Epithelial cell of alveolus of lung (primary cell): ENCODE measurements around the gene PJA2. TPM values are rescaled to one million over a fixed set of nuclear protein-coding genes. Genes with fewer than 3 reads are reported as not detected.

Source experiments
- total RNA-seq: library from RNA; depleted of rRNA; stranded (reverse); fragments of >200 nt; gene quantifications from 2 replicates; pipeline ENCODE4 v1.2.1, GENCODE V29; 2015

PJA2 gene
- 73.4 and 77.4 TPM in 2 replicates for total RNA-seq

GRCh38 chr5:109409844-109410388, at the start of gene PJA2:
PJA2 (minus strand) TSS chr5:109409974; CDS start chr5:109383433, 26,541 bp downstream.

